DOHH2 (cell line): ENCODE data around the gene SPZ1.

Experiments
- H3F3A ChIP-seq: fragments of 200-600 bp; sonication (generic), shearing (Covaris generic); 2 replicates; pipeline ENCODE4 v1.6.0; 2016; ENCODE audit warnings: antibody characterized with exemption, mild to moderate bottlenecking; ENCODE audit not compliant: control insufficient read depth, insufficient read depth
- H3K27ac ChIP-seq: fragments of 200-600 bp; sonication (generic); 2 replicates; pipeline ENCODE4 v1.5.1; 2014; ENCODE audit warnings: low read depth, mild to moderate bottlenecking, low read length, moderate library complexity
- H3K27me3 ChIP-seq: fragments of 200-600 bp; sonication (generic); 2 replicates; pipeline ENCODE4 v1.6.1; 2014; ENCODE audit warnings: mild to moderate bottlenecking, low read length, mixed read lengths; ENCODE audit not compliant: control insufficient read depth
- H3K36me3 ChIP-seq: fragments of 200-600 bp; sonication (generic); 2 replicates; pipeline ENCODE4 v1.6.1; 2014; ENCODE audit warnings: mild to moderate bottlenecking, low read length, moderate library complexity, mixed read lengths; ENCODE audit not compliant: control insufficient read depth
- H3K4me1 ChIP-seq: fragments of 200-600 bp; sonication (generic); 2 replicates; pipeline ENCODE4 v1.6.1; 2014; ENCODE audit warnings: mild to moderate bottlenecking, low read length, mixed read lengths; ENCODE audit not compliant: control insufficient read depth
- H3K4me2 ChIP-seq: fragments of 200-600 bp; sonication (generic); 2 replicates; pipeline ENCODE4 v1.6.0; 2014; ENCODE audit warnings: mild to moderate bottlenecking, low read length, moderate library complexity
- H3K4me3 ChIP-seq: fragments of 200-600 bp; sonication (generic); 2 replicates; pipeline ENCODE4 v1.5.1; 2014; ENCODE audit warnings: mild to moderate bottlenecking, low read length, mixed read lengths
- H3K79me2 ChIP-seq: fragments of 200-600 bp; sonication (generic); 2 replicates; pipeline ENCODE4 v1.6.1; 2014; ENCODE audit warnings: mild to moderate bottlenecking, low read length, mixed read lengths; ENCODE audit not compliant: control insufficient read depth
- H3K9me2 ChIP-seq: fragments of 200-600 bp; sonication (generic); replicated peaks from 2 replicates; pipeline ENCODE4 v1.6.1; 2014; ENCODE audit warnings: mild to moderate bottlenecking, low read length, mixed read lengths; ENCODE audit not compliant: control insufficient read depth
- H3K9me3 ChIP-seq: fragments of 200-600 bp; sonication (generic); 2 replicates; pipeline ENCODE4 v1.6.1; 2014; ENCODE audit warnings: antibody characterized with exemption, low read length, mixed read lengths; ENCODE audit not compliant: control insufficient read depth, insufficient read depth
- H4K20me1 ChIP-seq: fragments of 200-600 bp; sonication (generic); 2 replicates; pipeline ENCODE4 v1.6.0; 2014; ENCODE audit warnings: low read depth, mild to moderate bottlenecking, antibody characterized with exemption, low read length, moderate library complexity; ENCODE audit not compliant: control insufficient read depth, insufficient read depth
- EZH2phosphoT487 ChIP-seq: fragments of 200-600 bp; sonication (generic); IDR thresholded peaks from 2 replicates; pipeline ENCODE4 v1.6.1; 2017; ENCODE audit warnings: borderline replicate concordance, mild to moderate bottlenecking, antibody characterized with exemption, low read length, moderate library complexity, mixed read lengths
- TF ChIP-seq, protein P1 (sequence below): fragments of 200-600 bp; sonication (generic); IDR thresholded peaks from one replicate; pipeline ENCODE4 v1.5.1; 2014; ENCODE audit warnings: antibody characterized with exemption, mild to moderate bottlenecking, low read depth, low read length; ENCODE audit not compliant: poor library complexity, severe bottlenecking

Gene SPZ1

DNA sequence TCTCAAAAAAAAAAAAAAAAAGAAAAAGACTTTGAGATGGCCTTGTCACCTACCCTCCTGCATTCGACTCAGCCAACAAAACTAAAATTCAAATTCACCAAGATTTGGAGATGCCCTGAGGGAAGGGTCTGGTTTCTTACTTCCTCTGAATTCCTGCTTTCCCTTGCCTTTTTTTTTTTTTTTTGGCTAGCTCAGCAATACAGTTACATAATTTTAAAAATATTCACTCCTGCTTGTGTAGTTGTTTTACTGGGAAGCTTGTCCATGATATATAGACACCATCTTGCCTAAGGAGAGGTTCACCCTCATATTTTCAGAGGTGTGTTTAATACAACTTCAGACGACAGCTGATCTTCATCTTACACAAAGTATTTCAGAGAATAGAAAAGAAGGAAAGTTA, 42.6 kb upstream of the SPZ1 start:
- Histone ChIP-seq H3F3A (no peaks in the 10 kb centered on the region), H3K36me3 (no peaks in the 10 kb centered on the region), H3K27ac (no peak overlapping the region), H4K20me1 (no peaks in the 10 kb centered on the region), H3K79me2 (no peaks in the 10 kb centered on the region), H3K4me3 (no peak overlapping the region), H3K4me1 (no peaks in the 10 kb centered on the region), H3K27me3 (no peaks in the 10 kb centered on the region), H3K9me3 (no peaks in the 10 kb centered on the region), H3K4me2 (no peak overlapping the region), H3K9me2 (no peaks in the 10 kb centered on the region)
- no peak for TF ChIP-seq EZH2phosphoT487
- TF ChIP-seq, protein P1, sequence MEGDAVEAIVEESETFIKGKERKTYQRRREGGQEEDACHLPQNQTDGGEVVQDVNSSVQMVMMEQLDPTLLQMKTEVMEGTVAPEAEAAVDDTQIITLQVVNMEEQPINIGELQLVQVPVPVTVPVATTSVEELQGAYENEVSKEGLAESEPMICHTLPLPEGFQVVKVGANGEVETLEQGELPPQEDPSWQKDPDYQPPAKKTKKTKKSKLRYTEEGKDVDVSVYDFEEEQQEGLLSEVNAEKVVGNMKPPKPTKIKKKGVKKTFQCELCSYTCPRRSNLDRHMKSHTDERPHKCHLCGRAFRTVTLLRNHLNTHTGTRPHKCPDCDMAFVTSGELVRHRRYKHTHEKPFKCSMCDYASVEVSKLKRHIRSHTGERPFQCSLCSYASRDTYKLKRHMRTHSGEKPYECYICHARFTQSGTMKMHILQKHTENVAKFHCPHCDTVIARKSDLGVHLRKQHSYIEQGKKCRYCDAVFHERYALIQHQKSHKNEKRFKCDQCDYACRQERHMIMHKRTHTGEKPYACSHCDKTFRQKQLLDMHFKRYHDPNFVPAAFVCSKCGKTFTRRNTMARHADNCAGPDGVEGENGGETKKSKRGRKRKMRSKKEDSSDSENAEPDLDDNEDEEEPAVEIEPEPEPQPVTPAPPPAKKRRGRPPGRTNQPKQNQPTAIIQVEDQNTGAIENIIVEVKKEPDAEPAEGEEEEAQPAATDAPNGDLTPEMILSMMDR, result no peak

DNA sequence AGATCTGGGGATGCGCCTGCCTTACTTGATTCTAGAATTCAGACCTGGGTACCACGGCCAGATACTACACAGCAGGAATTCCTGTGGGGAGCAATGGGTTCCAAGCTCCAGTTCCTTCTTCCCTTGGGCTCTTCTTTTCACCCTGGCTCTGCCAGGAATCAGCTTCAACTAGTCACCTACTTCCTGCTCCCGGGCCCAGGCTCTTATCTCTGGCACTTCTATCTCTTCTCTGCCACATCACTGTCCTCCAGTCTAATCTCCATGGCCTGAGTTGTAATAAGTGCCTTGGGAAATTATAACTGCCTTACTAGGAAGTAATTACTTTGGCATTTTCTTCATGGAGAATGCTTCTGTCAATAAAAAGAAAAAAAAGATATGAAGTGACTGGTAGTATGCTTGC, 37.7 kb upstream of the SPZ1 start:
- TF ChIP-seq EZH2phosphoT487, result no peak
- TF ChIP-seq, protein P1, result no peak

GRCh38 chr5:80283360-80283759, 36.4 kb upstream of the SPZ1 start:
- Histone ChIP-seq H4K20me1 (no peaks in the 10 kb centered on the region), H3K27me3 (no peaks in the 10 kb centered on the region), H3K4me2 (no peak overlapping the region), H3K79me2 (no peaks in the 10 kb centered on the region), H3K9me2 (no peaks in the 10 kb centered on the region), H3F3A (no peaks in the 10 kb centered on the region), H3K27ac (no peak overlapping the region), H3K4me3 (no peak overlapping the region), H3K4me1 (no peaks in the 10 kb centered on the region), H3K36me3 (no peaks in the 10 kb centered on the region), H3K9me3 (no peaks in the 10 kb centered on the region)
- no peak for TF ChIP-seq EZH2phosphoT487
- TF ChIP-seq, protein P1, result no peak

More for the DNA sequence above, 37.7 kb upstream of the SPZ1 start:
- no peaks in the 10 kb centered on the region for H3K9me2 ChIP-seq
- H4K20me1 ChIP-seq, result no peaks in the 10 kb centered on the region
- no peak overlapping the region for H3K27ac ChIP-seq
- H3K9me3 ChIP-seq, result no peaks in the 10 kb centered on the region
- H3K4me1 ChIP-seq, result no peaks in the 10 kb centered on the region
- H3F3A ChIP-seq, result no peaks in the 10 kb centered on the region
- no peaks in the 10 kb centered on the region for H3K27me3 ChIP-seq
- H3K79me2 ChIP-seq, result no peaks in the 10 kb centered on the region
- no peak overlapping the region for H3K4me2 ChIP-seq
- H3K36me3 ChIP-seq, result no peaks in the 10 kb centered on the region
- H3K4me3 ChIP-seq, result no peak overlapping the region

DNA sequence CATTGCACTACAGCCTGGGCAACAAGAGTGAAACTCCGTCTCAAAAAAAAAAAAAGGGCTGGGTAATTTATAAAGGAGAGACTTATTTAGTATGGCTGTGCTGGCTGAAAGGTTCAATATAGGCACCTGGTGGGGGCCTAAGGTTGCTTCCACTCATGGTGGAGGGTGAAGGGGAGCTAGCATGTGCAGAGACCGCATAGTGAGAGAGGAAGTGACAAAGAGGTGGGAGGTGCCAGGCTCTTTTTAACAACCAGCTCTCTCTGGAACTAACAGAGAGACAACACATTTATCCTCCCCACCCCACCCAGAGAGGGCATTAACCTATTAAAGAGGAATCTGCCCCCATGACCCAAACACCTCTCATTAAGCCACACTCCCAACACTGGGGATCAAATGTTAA, 35.1 kb upstream of the SPZ1 start:
- Histone ChIP-seq H4K20me1 (no peaks in the 10 kb centered on the region), H3K27ac (no peak overlapping the region), H3K27me3 (no peaks in the 10 kb centered on the region), H3K4me1 (no peaks in the 10 kb centered on the region), H3K4me2 (no peak overlapping the region), H3F3A (no peaks in the 10 kb centered on the region), H3K9me2 (no peaks in the 10 kb centered on the region), H3K9me3 (no peaks in the 10 kb centered on the region), H3K4me3 (no peak overlapping the region), H3K36me3 (no peaks in the 10 kb centered on the region), H3K79me2 (no peaks in the 10 kb centered on the region)
- no peak for TF ChIP-seq EZH2phosphoT487
- TF ChIP-seq, protein P1, result no peak
